Adrenal gland (tissue), 12 donors: ENCODE results near the gene CAPN5. TPM values are rescaled to one million over a fixed set of nuclear protein-coding genes. Genes with fewer than 3 reads are reported as not detected.
"Not testable (repeated sequence)": the region's sequence is repeated elsewhere in the genome, so short reads cannot be mapped to it uniquely, and the experiment has no call there.

Source experiments
- DNase-seq, 7 donors: peaks; one replicate each; pipeline ENCODE4 v3.0.0-alpha.2; 2019 to 2020
- H3K27ac ChIP-seq, 5 donors: fragments of 200-600 bp; sonication (generic) in 4 of 5; 1 replicate in 3 of 5; 2 replicates in 2 of 5; pipeline versions ENCODE4 v1.5.1 to v1.8.0; 2016 to 2020; ENCODE audit warnings: mild to moderate bottlenecking in 1 of 5
- H3K27me3 ChIP-seq: fragments of 200-600 bp; 2 replicates; pipeline ENCODE4 v1.8.0; 2021
- H3K36me3 ChIP-seq, 2 donors: fragments of 200-600 bp; replicated peaks in 1 of 2; 1 replicate in 1 of 2; 2 replicates in 1 of 2; pipeline versions ENCODE4 v1.5.1 to v1.8.0; 2018 to 2022
- H3K4me1 ChIP-seq, 2 donors: fragments of 200-600 bp; replicated peaks in 1 of 2; 1 replicate in 1 of 2; 2 replicates in 1 of 2; pipeline versions ENCODE4 v1.5.1 to v1.8.0; 2018 to 2021
- H3K4me3 ChIP-seq, 4 donors: fragments of 200-600 bp; sonication (generic) in 3 of 4; one replicate each; pipeline ENCODE4 v1.5.1; 2016 to 2018
- H3K9me3 ChIP-seq, 3 donors: fragments of 200-600 bp; sonication (generic) in 1 of 3; replicated peaks in 1 of 3; 1 replicate in 2 of 3; 2 replicates in 1 of 3; pipeline versions ENCODE4 v1.5.1 to v1.8.0; 2016 to 2021
- POLR2A ChIP-seq, 2 donors: fragments of 450-650 bp; IDR thresholded peaks; one replicate each; pipeline ENCODE4 v1.6.1; 2017; ENCODE audit warnings: antibody characterized with exemption in 2 of 2, mild to moderate bottlenecking in 2 of 2, moderate library complexity in 1 of 2
- WGBS, 4 donors: extraction: QIAGEN DNeasy Blood & Tissue Kit in 2 of 4; methylation state at CpG; one replicate each; pipeline versions ENCODE4 v1.1.5 to v1.1.7; 2013 to 2017; 5-methylcytosine and 5-hydroxymethylcytosine counted together
- intact Hi-C, 2 donors: fragments of 100-400 bp; cut with DNase I; formaldehyde crosslinking; loops; one replicate each; pipeline versions ENCODE4 v1.14.1 to v1.15.0; 2022 to 2023
- polyA plus RNA-seq, 3 donors: library from polyadenylated mRNA; stranded (reverse); fragments of 200-250 nt in 2 of 3; fragments of 350-450 nt in 1 of 3; fragmentation: Illumina TruSeq in 1 of 3; extraction: RNeasy Lipid Tissue Mini Kit (QIAGEN cat#74804) in 1 of 3; gene quantifications; one replicate each; pipeline ENCODE4 v1.2.3, GENCODE V29; 2013 to 2014
- total RNA-seq, 9 donors: library from RNA; depleted of rRNA in 4 of 9; stranded (reverse); fragments of >200 nt in 4 of 9; fragments of 120-200 nt in 1 of 9; fragmentation: NEBNext Ultra II Directional in 1 of 9; extraction: Animal tissue kit (Norgen Biotek cat#: 25700) in 1 of 9; gene quantifications; one replicate each; pipeline versions ENCODE4 v1.1.0 to v1.2.4, GENCODE V29; 2013 to 2023
- TF ChIP-seq, protein P1 (sequence below), 6 experiments: fragments of 450-650 bp in 4 of 6; fragments of 200-600 bp in 2 of 6; sonication (generic) in 1 of 6; IDR thresholded peaks; 1 replicate in 5 of 6; 2 replicates in 1 of 6; pipeline versions ENCODE4 v1.5.1 to v1.8.0; 2016 to 2021; ENCODE audit warnings: antibody characterized with exemption in 6 of 6, mild to moderate bottlenecking in 2 of 6, moderate library complexity in 1 of 6
- donor health status: healthy with polysubstance abuse.
- donor health status: Bipolar disorder and iron deficiency.
- donor health status: DM: yes; HTN: yes; CAD: no.
- donor health status: DM: no; HTN: no; CAD: no.
- donor health status: DM: no; HTN: no; CAD: no.
- donor health status: DM: yes; HTN: yes; CAD: no.

The CAPN5 gene
- total and polyA plus RNA-seq, 12 donors = 5.6 to 29.6 (median 18.4) TPM

DNA sequence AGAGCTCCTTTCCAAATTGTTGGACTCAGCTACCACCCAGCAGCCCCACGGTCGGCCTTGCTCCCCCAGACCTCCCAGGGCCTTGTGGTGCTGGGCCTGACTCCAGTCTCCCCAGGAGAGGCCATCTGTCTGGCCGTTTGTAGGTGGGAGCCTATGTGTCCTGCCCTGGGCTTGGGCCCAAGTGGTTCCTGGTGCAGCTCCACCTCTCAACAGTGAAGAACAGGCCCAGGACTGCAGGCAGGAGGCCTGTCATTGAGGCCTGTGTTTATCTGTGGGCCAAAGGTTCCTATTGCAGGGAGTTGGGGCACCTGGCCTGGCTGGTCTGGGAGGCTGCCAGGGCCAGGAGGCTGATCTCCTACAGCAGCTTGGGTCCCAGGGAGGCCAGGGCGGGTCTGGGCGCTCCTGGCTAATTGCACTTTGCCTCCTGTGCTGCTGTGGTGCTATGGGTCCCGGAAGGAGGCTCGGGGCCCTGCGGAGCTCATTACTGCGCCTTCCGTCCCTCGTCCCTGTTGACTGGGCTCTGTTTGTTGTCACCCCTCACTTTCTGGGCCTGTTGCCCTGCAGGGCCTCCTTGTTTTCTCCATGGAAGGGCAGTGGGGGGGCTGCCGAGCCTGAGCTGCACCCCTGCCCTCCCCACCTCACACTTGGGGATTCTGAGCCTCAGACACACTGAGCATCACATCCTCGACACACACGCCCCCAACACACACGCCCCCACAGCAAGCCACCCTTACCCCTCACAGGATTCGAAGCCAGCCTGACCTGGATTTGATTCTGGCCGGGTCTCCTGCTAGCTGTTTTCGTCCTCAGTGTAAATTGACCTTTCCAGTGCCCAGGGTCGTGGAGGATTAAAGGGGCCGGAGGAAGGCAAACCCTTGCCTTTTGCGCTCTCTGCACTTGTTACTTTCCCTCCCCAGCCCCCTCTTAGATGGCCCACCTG lies 29.1 kb downstream of the CAPN5 start:
- intact Hi-C loops = no loop called here
- H3K27me3 ChIP-seq = no peaks in the 10 kb centered on the region
- no peak for DNase-seq
- 83 to 91% (median 90%) methylated on average over 16 to 21 of the region's 21 CpGs for WGBS, 4 donors
- H3K4me1 ChIP-seq = no peaks in the 10 kb centered on the region
- TF ChIP-seq, protein P1, sequence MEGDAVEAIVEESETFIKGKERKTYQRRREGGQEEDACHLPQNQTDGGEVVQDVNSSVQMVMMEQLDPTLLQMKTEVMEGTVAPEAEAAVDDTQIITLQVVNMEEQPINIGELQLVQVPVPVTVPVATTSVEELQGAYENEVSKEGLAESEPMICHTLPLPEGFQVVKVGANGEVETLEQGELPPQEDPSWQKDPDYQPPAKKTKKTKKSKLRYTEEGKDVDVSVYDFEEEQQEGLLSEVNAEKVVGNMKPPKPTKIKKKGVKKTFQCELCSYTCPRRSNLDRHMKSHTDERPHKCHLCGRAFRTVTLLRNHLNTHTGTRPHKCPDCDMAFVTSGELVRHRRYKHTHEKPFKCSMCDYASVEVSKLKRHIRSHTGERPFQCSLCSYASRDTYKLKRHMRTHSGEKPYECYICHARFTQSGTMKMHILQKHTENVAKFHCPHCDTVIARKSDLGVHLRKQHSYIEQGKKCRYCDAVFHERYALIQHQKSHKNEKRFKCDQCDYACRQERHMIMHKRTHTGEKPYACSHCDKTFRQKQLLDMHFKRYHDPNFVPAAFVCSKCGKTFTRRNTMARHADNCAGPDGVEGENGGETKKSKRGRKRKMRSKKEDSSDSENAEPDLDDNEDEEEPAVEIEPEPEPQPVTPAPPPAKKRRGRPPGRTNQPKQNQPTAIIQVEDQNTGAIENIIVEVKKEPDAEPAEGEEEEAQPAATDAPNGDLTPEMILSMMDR (IDR thresholded peaks at IDR 0.05) = no peak
- no peak for TF ChIP-seq POLR2A (IDR thresholded peaks at IDR 0.05)
- H3K27ac ChIP-seq = no peak overlapping the region
- H3K36me3 ChIP-seq = no peaks in the 10 kb centered on the region
- H3K9me3 ChIP-seq = no peaks in the 10 kb centered on the region
- no peak overlapping the region for H3K4me3 ChIP-seq

DNA sequence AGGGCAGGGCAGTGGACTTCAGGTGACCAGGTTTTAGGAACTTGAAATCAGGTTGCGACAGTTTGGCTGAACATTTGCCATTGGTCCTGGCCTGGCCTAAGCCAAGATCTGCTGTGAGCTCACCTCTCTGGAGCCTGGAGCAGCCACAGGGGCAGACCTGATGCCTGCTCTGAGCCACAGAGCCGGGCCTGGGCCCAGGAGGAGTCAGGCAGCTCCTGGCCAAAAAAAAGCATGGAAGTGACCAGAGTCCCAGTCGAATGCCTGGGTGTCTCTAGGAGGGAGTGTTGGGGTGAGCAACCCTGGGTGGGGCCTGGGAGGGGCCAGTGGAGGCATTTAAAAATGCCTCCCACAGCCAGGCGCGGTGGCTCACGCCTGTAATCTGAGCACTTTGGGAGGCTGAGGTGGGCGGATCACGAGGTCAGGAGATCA lies 29.8 kb downstream of the CAPN5 start:
- no peak overlapping the region for H3K27ac ChIP-seq
- TF ChIP-seq, protein P1 (IDR thresholded peaks at IDR 0.05) = no peak
- no peak for TF ChIP-seq POLR2A (IDR thresholded peaks at IDR 0.05)
- no peaks in the 10 kb centered on the region for H3K27me3 ChIP-seq
- no peak for DNase-seq
- H3K9me3 ChIP-seq = no peaks in the 10 kb centered on the region
- H3K4me3 ChIP-seq = no peak overlapping the region
- WGBS, 4 donors = 91 to 97% (median 92%) methylated on average over 6 to 8 of the region's 8 CpGs
- H3K36me3 ChIP-seq = no peaks in the 10 kb centered on the region
- intact Hi-C loops = no loop called here
- H3K4me1 ChIP-seq = no peaks in the 10 kb centered on the region

DNA sequence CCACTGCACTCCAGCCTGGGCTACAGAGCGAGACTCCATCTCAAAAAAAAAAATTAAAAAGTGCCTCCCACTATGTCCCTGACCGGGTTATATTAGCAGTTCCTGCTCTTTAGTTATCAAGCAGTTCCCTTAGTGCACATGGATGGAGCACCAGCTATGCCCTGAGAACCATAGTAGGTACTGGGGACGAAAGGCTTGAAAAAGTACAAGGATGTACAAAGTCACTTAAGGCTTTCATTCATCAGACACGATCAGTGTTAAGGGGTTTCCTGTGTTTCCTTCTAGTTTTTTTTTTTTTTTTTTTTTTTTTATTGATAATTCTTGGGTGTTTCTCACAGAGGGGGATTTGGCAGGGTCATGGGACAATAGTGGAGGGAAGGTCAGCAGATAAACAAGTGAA lies 30.4 kb downstream of the CAPN5 start:
- WGBS, 4 donors = 59 to 89% (median 86%) methylated on average over 4 of the region's 4 CpGs
- intact Hi-C loops = not testable (repeated sequence)

GRCh38 chr11:77100166-77101042 lies 33.6 kb downstream of the CAPN5 start:
- H3K4me3 ChIP-seq = no peak overlapping the region
- no peak overlapping the region for H3K27ac ChIP-seq
- no peaks in the 10 kb centered on the region for H3K36me3 ChIP-seq
- DNase-seq = no peak
- peaks cover under 1 to 9% of the 10 kb centered on the region in 2 donors for H3K4me1 ChIP-seq
- intact Hi-C loops = no loop called here
- TF ChIP-seq, protein P1 (IDR thresholded peaks at IDR 0.05) = no peak
- no peak for TF ChIP-seq POLR2A (IDR thresholded peaks at IDR 0.05)
- H3K9me3 ChIP-seq = no peaks in the 10 kb centered on the region
- no peaks in the 10 kb centered on the region for H3K27me3 ChIP-seq
- 96 to 98% (median 98%) methylated on average over 14 of the region's 14 CpGs for WGBS, 4 donors

More for the DNA sequence above, 30.4 kb downstream of the CAPN5 start:
- H3K4me1 ChIP-seq, H3K27me3 ChIP-seq, DNase-seq, H3K4me3 ChIP-seq, H3K9me3 ChIP-seq, H3K27ac ChIP-seq, H3K36me3 ChIP-seq: not testable (repeated sequence)
